K562 (cell line): ENCODE data around the gene GJC2.

Experiments
- CEBPB ChIP-seq: fragments of 450-650 bp; IDR thresholded peaks from 2 replicates; pipeline ENCODE4 v1.6.1; 2016; ENCODE audit warnings: missing genetic modification characterization, missing compliant biosample characterization
- CHD2 ChIP-seq: IDR thresholded peaks from 2 replicates; pipeline ENCODE4 v1.6.1; 2011; ENCODE audit warnings: low read depth, low read length
- EHMT2 ChIP-seq: fragments of 450-650 bp; IDR thresholded peaks from 2 replicates; pipeline ENCODE4 v1.6.1; 2018; ENCODE audit warnings: antibody characterized with exemption
- GATA2 ChIP-seq: sonication (generic); formaldehyde crosslinking; IDR thresholded peaks from 2 replicates; pipeline ENCODE4 v1.4.0; 2020; ENCODE audit warnings: mild to moderate bottlenecking, missing genetic modification reagents
- JUN ChIP-seq, 2 experiments: sonication (generic) in 1 of 2; formaldehyde crosslinking in 1 of 2; IDR thresholded peaks; 2 replicates each; pipeline versions ENCODE4 v1.6.1 to v1.8.0; 2012 to 2022; ENCODE audit warnings: borderline replicate concordance in 2 of 2, mild to moderate bottlenecking in 2 of 2, improper control_type of control experiment in 1 of 2, low read depth in 1 of 2, low read length in 1 of 2, missing genetic modification reagents in 1 of 2
- POLR2AphosphoS2 ChIP-seq: IDR thresholded peaks from 2 replicates; pipeline ENCODE4 v1.6.1; 2012; ENCODE audit warnings: low read length, improper control_type of control experiment
- SAFB2 ChIP-seq: fragments of 200-400 bp; formaldehyde crosslinking; IDR thresholded peaks from 2 replicates; pipeline ENCODE4 v1.6.1; 2018; ENCODE audit warnings: borderline replicate concordance, low read length, low read depth, moderate library complexity; ENCODE audit not compliant: severe bottlenecking
- SMAD2 ChIP-seq: fragments of 150-350 bp; IDR thresholded peaks from 2 replicates; pipeline ENCODE4 v1.6.1; 2014; ENCODE audit warnings: low read depth, mild to moderate bottlenecking, low read length
- SNIP1 ChIP-seq: fragments of 450-650 bp; IDR thresholded peaks from 2 replicates; pipeline ENCODE4 v1.7.1; 2017; ENCODE audit warnings: low read depth, mild to moderate bottlenecking
- ZSCAN32 ChIP-seq: fragments of 450-650 bp; formaldehyde crosslinking; IDR thresholded peaks from 2 replicates; pipeline ENCODE4 v1.4.0; 2020; ENCODE audit warnings: mild to moderate bottlenecking, moderate library complexity

- TF ChIP-seq CEBPB (tag) (no peak), GATA2 (no peak), JUN (IDR thresholded peaks at IDR 0.05; ENCODE audit: borderline replicate concordance, low read depth, low read length) (no peak), JUN (CRISPR knock-in tag; IDR thresholded peaks at IDR 0.05; ENCODE audit: borderline replicate concordance) (no peak), SAFB2 (no peak), SMAD2 (no peak), ZSCAN32 (CRISPR knock-in tag) (no peak), POLR2AphosphoS2 (no peak), CHD2 (no peak), EHMT2 (no peak), SNIP1 (no peak)
Observed at GRCh38 chr1:228180271-228180958, 30.7 kb downstream of the GJC2 start.
